Trophoblast cell (in vitro differentiated cells and primary cell): ENCODE measurements around the gene ARHGAP10.
"Not testable (repeated sequence)": the region's sequence is repeated elsewhere in the genome, so short reads cannot be mapped to it uniquely, and the experiment has no call there.

Source experiments
- DNase-seq, 2 donors: peaks; one replicate each; pipeline ENCODE4 v3.0.0-alpha.2; 2016
- H2AFZ ChIP-seq: 2 replicates; pipeline ENCODE4 v1.6.1; 2013; ENCODE audit warnings: low read length, moderate library complexity, mild to moderate bottlenecking; ENCODE audit not compliant: insufficient read depth, poor library complexity
- H2AK5ac ChIP-seq: 2 replicates; pipeline ENCODE4 v1.6.1; 2013; ENCODE audit warnings: mild to moderate bottlenecking, low read length
- H2BK120ac ChIP-seq: 2 replicates; pipeline ENCODE4 v1.6.1; 2013; ENCODE audit warnings: low read length, mild to moderate bottlenecking, moderate library complexity; ENCODE audit not compliant: insufficient read depth, poor library complexity
- H2BK12ac ChIP-seq: 2 replicates; pipeline ENCODE4 v1.6.1; 2013; ENCODE audit warnings: mild to moderate bottlenecking, low read length, moderate library complexity
- H2BK5ac ChIP-seq: 2 replicates; pipeline ENCODE4 v1.6.1; 2013; ENCODE audit warnings: low read length, low read depth, moderate library complexity, mild to moderate bottlenecking; ENCODE audit not compliant: poor library complexity
- H3K14ac ChIP-seq: 2 replicates; pipeline ENCODE4 v1.6.1; 2013; ENCODE audit warnings: mild to moderate bottlenecking, low read length
- H3K18ac ChIP-seq: 2 replicates; pipeline ENCODE4 v1.6.1; 2013; ENCODE audit warnings: mild to moderate bottlenecking, low read length
- H3K23ac ChIP-seq: 2 replicates; pipeline ENCODE4 v1.6.1; 2013; ENCODE audit warnings: low read length
- H3K27ac ChIP-seq: 2 replicates; pipeline ENCODE4 v1.5.1; 2013; ENCODE audit warnings: low read depth, mild to moderate bottlenecking, inconsistent platforms, low read length, moderate library complexity
- H3K27me3 ChIP-seq: 2 replicates; pipeline ENCODE4 v1.6.1; 2013; ENCODE audit warnings: inconsistent platforms, mild to moderate bottlenecking, low read length, moderate library complexity; ENCODE audit not compliant: insufficient read depth
- H3K36me3 ChIP-seq, 2 experiments: 1 replicate in 1 of 2; 2 replicates in 1 of 2; pipeline ENCODE4 v1.6.1; 2013; ENCODE audit warnings: low read length in 2 of 2, mild to moderate bottlenecking in 2 of 2, moderate library complexity in 1 of 2; ENCODE audit not compliant: insufficient read depth in 2 of 2, control insufficient read depth in 1 of 2
- H3K4ac ChIP-seq: 2 replicates; pipeline ENCODE4 v1.6.1; 2013; ENCODE audit warnings: low read depth, mild to moderate bottlenecking, low read length, moderate library complexity
- H3K4me1 ChIP-seq, 2 experiments: 1 replicate in 1 of 2; 2 replicates in 1 of 2; pipeline ENCODE4 v1.6.1; 2013; ENCODE audit warnings: low read length in 2 of 2, mild to moderate bottlenecking in 2 of 2, moderate library complexity in 1 of 2; ENCODE audit not compliant: insufficient read depth in 2 of 2, control insufficient read depth in 1 of 2
- H3K4me2 ChIP-seq: 2 replicates; pipeline ENCODE4 v1.6.1; 2013; ENCODE audit warnings: inconsistent platforms, mild to moderate bottlenecking, low read length, moderate library complexity
- H3K4me3 ChIP-seq: 2 replicates; pipeline ENCODE4 v1.5.1; 2013; ENCODE audit warnings: mild to moderate bottlenecking, low read depth, low read length, inconsistent platforms
- H3K79me1 ChIP-seq: one replicate; pipeline ENCODE4 v1.6.1; 2013; ENCODE audit warnings: low read length
- H3K79me2 ChIP-seq: 2 replicates; pipeline ENCODE4 v1.6.1; 2013; ENCODE audit warnings: low read length, mild to moderate bottlenecking; ENCODE audit not compliant: control insufficient read depth, insufficient read depth, poor library complexity
- H3K9ac ChIP-seq: 2 replicates; pipeline ENCODE4 v1.6.1; 2013; ENCODE audit warnings: mild to moderate bottlenecking, low read length
- H3K9me3 ChIP-seq: 2 replicates; pipeline ENCODE4 v1.6.1; 2013; ENCODE audit warnings: low read depth, mild to moderate bottlenecking, control low read depth, inconsistent platforms, low read length; ENCODE audit not compliant: insufficient read depth
- H4K12ac ChIP-seq: 2 replicates; pipeline ENCODE4 v1.6.1; 2013; ENCODE audit warnings: low read depth, mild to moderate bottlenecking, low read length, moderate library complexity
- H4K8ac ChIP-seq: 2 replicates; pipeline ENCODE4 v1.6.1; 2013; ENCODE audit warnings: low read depth, mild to moderate bottlenecking, low read length, moderate library complexity
- H4K91ac ChIP-seq: one replicate; pipeline ENCODE4 v1.6.1; 2013; ENCODE audit warnings: low read depth, mild to moderate bottlenecking, low read length, moderate library complexity
- WGBS: extraction: QIAGEN DNeasy Blood & Tissue Kit; methylation state at CpG from one replicate; pipeline ENCODE4 v1.1.7; 2013; ENCODE audit warnings: missing lambda C conversion rate; ENCODE audit not compliant: insufficient read length, insufficient coverage; ENCODE audit errors: extremely low coverage; 5-methylcytosine and 5-hydroxymethylcytosine counted together

ARHGAP10 gene

GRCh38 chr4:148079961-148080360, 348.1 kb downstream of the ARHGAP10 start:
- Histone ChIP-seq H4K8ac (no peak overlapping the region), H4K91ac (no peak overlapping the region), H4K12ac (no peak overlapping the region), H3K4me2 (no peak overlapping the region), H2BK5ac (no peak overlapping the region), H3K18ac (no peak overlapping the region), H3K4me1 (no peaks in the 10 kb centered on the region), H3K9me3 (peaks cover 3% of the 10 kb centered on the region), H3K23ac (no peak overlapping the region), H3K14ac (no peak overlapping the region), H3K79me2 (no peaks in the 10 kb centered on the region), H2AK5ac (no peak overlapping the region), H3K27ac (no peak overlapping the region), H3K4ac (no peak overlapping the region), H3K9ac (no peak overlapping the region), H3K27me3 (no peaks in the 10 kb centered on the region), H3K79me1 (no peaks in the 10 kb centered on the region), H2BK120ac (no peak overlapping the region), H2BK12ac (no peak overlapping the region), H3K36me3 (peaks cover 8 to 21% of the 10 kb centered on the region in 2 experiments), H3K4me3 (no peak overlapping the region), H2AFZ (no peak overlapping the region)
- no CpG with 5 or more reads among the region's 7 CpGs for WGBS
- DNase-seq, result no peak

GRCh38 chr4:148081267-148081666, 349.4 kb downstream of the ARHGAP10 start:
- Histone ChIP-seq H2BK5ac (no peak overlapping the region), H3K27me3 (no peaks in the 10 kb centered on the region), H3K4me2 (no peak overlapping the region), H2AFZ (no peak overlapping the region), H3K14ac (no peak overlapping the region), H3K18ac (no peak overlapping the region), H4K8ac (no peak overlapping the region), H4K12ac (no peak overlapping the region), H3K79me2 (no peaks in the 10 kb centered on the region), H2BK12ac (no peak overlapping the region), H3K4ac (no peak overlapping the region), H3K4me3 (no peak overlapping the region), H3K9ac (no peak overlapping the region), H4K91ac (no peak overlapping the region), H3K9me3 (peaks cover 2% of the 10 kb centered on the region), H3K4me1 (no peaks in the 10 kb centered on the region), H3K36me3 (peaks cover 8 to 14% of the 10 kb centered on the region in 2 experiments), H3K27ac (no peak overlapping the region), H2AK5ac (no peak overlapping the region), H3K79me1 (no peaks in the 10 kb centered on the region), H2BK120ac (no peak overlapping the region), H3K23ac (no peak overlapping the region)
- WGBS, result no CpG with 5 or more reads among the region's 12 CpGs
- no peak for DNase-seq

GRCh38 chr4:148081745-148082144, 349.9 kb downstream of the ARHGAP10 start:
- no peak overlapping the region for H3K23ac ChIP-seq
- no peaks in the 10 kb centered on the region for H3K79me2 ChIP-seq
- no peak for DNase-seq
- no peaks in the 10 kb centered on the region for H3K4me1 ChIP-seq
- peaks cover 2% of the 10 kb centered on the region for H3K9me3 ChIP-seq
- no peak overlapping the region for H4K8ac ChIP-seq
- no peak overlapping the region for H2AFZ ChIP-seq
- no peak overlapping the region for H3K9ac ChIP-seq
- no peaks in the 10 kb centered on the region for H3K27me3 ChIP-seq
- no peak overlapping the region for H3K4me3 ChIP-seq
- no peak overlapping the region for H3K18ac ChIP-seq
- H2BK12ac ChIP-seq, result no peak overlapping the region
- H3K27ac ChIP-seq, result no peak overlapping the region
- no peak overlapping the region for H2AK5ac ChIP-seq
- WGBS, result no CpG with 5 or more reads among the region's 3 CpGs
- H3K14ac ChIP-seq, result no peak overlapping the region
- H2BK120ac ChIP-seq, result no peak overlapping the region
- H4K12ac ChIP-seq, result no peak overlapping the region
- H3K4ac ChIP-seq, result no peak overlapping the region
- H4K91ac ChIP-seq, result no peak overlapping the region
- no peak overlapping the region for H3K4me2 ChIP-seq
- no peaks in the 10 kb centered on the region for H3K79me1 ChIP-seq
- peaks cover 8 to 14% of the 10 kb centered on the region in 2 experiments for H3K36me3 ChIP-seq
- H2BK5ac ChIP-seq, result no peak overlapping the region

- not testable (repeated sequence) for H3K18ac ChIP-seq, H3K79me1 ChIP-seq, H3K14ac ChIP-seq, H3K23ac ChIP-seq, H3K27me3 ChIP-seq, H3K79me2 ChIP-seq, H2AK5ac ChIP-seq, H4K8ac ChIP-seq, H4K12ac ChIP-seq, H3K4ac ChIP-seq, H2BK120ac ChIP-seq, H4K91ac ChIP-seq, H3K9ac ChIP-seq, H3K27ac ChIP-seq, H2AFZ ChIP-seq, DNase-seq, H2BK5ac ChIP-seq, H3K4me1 ChIP-seq, H2BK12ac ChIP-seq, H3K4me2 ChIP-seq, H3K4me3 ChIP-seq, H3K9me3 ChIP-seq
- H3K36me3 ChIP-seq, result peaks cover 8 to 14% of the 10 kb centered on the region in 2 experiments
- WGBS, result no CpG with 5 or more reads among the region's 4 CpGs
Measured at GRCh38 chr4:148083073-148083472, 351.2 kb downstream of the ARHGAP10 start.
